NCI-H526 treated with DMSO at 0.1 percent for 48 hours (cell line): ENCODE data around the gene IGHMBP2.
"Not testable (repeated sequence)": the region's sequence is repeated elsewhere in the genome, so short reads cannot be mapped to it uniquely, and the experiment has no call there.

Experiments
- DNase-seq: peaks from one replicate; lab custom pipeline; 2025; lab: John Stamatoyannopoulos, UW

IGHMBP2 gene

GRCh38 chr11:68961245-68961644, 57.6 kb downstream of the IGHMBP2 start:
- no peak for DNase-seq

- no peak for DNase-seq
Measured at GRCh38 chr11:68962527-68963250, 59.0 kb downstream of the IGHMBP2 start.

- no peak for DNase-seq
Measured at GRCh38 chr11:68963779-68964178, 60.1 kb downstream of the IGHMBP2 start.

GRCh38 chr11:68965901-68966853, 62.5 kb downstream of the IGHMBP2 start:
- no peak for DNase-seq

GRCh38 chr11:68966894-68967780, 63.4 kb downstream of the IGHMBP2 start:
- no peak for DNase-seq

GRCh38 chr11:68968306-68969250, 64.9 kb downstream of the IGHMBP2 start:
- no peak for DNase-seq

GRCh38 chr11:68969386-68969785, 65.7 kb downstream of the IGHMBP2 start:
- DNase-seq: no peak

GRCh38 chr11:68970921-68971636, 67.4 kb downstream of the IGHMBP2 start:
- DNase-seq: no peak

- DNase-seq: no peak
Measured at GRCh38 chr11:68973219-68973618, 69.5 kb downstream of the IGHMBP2 start.

- DNase-seq: not testable (repeated sequence)
Measured at GRCh38 chr11:68973706-68974105, 70.0 kb downstream of the IGHMBP2 start.

GRCh38 chr11:68974421-68975194, 70.9 kb downstream of the IGHMBP2 start:
- DNase-seq: no peak

- no peak for DNase-seq
Measured at GRCh38 chr11:68976095-68976494, 72.4 kb downstream of the IGHMBP2 start.

- DNase-seq: no peak
Measured at GRCh38 chr11:68976563-68976962, 72.9 kb downstream of the IGHMBP2 start.

GRCh38 chr11:68977781-68978625, 74.3 kb downstream of the IGHMBP2 start:
- no peak for DNase-seq

- DNase-seq: no peak
Measured at GRCh38 chr11:68978626-68978930, 74.9 kb downstream of the IGHMBP2 start.

- DNase-seq: no peak
Measured at GRCh38 chr11:68978931-68979594, 75.4 kb downstream of the IGHMBP2 start.

GRCh38 chr11:68979931-68980775, 76.5 kb downstream of the IGHMBP2 start:
- no peak for DNase-seq
